HepG2 (cell line): Measurements from ENCODE around the gene UQCRFS1. TPM values are rescaled to one million over a fixed set of nuclear protein-coding genes. Genes with fewer than 3 reads are reported as not detected.
A peak's percentile ranks its signal among the peaks of the same experiment; 100 is the strongest.

Experiments used
- ATAC-seq: fragments of 200-7000 bp; cut with Tn5 transposase; 3 replicates; pipeline ENCODE4 v1.9.1; 2020; ENCODE audit warnings: mild to moderate bottlenecking, moderate library complexity
- BruUV-seq: library from RNA; stranded (reverse); fragments of 400-500 nt; replicated peaks from 2 replicates; lab custom pipeline; 2021; lab: Mats Ljungman, UMichigan
- CTCF ChIA-PET: fragments of 300-600 bp; formaldehyde crosslinking; extraction: SDS; loops from one replicate; lab custom pipeline; 2021; ENCODE audit warnings: low total read pairs, inconsistent platforms, low intra/inter-chr PET ratio; lab: Yijun Ruan, JAX
- POLR2A ChIA-PET: fragments of 350-600 bp; sonication (Branson Sonifier 250); formaldehyde crosslinking; loops from one replicate; lab custom pipeline; 2020; ENCODE audit warnings: antibody characterized with exemption, inconsistent platforms; lab: Yijun Ruan, JAX
- DNase-seq: peaks from one replicate; pipeline ENCODE4 v3.0.0-alpha.2; 2015; ENCODE audit warnings: low spot score
- FAIRE-seq: peaks from 3 replicates; lab custom pipeline; 2011; peaks lifted over from hg19 to GRCh38; lab: Jason Lieb, UNC
- H2AFZ ChIP-seq: one replicate; pipeline ENCODE4 v1.6.1; 2011; ENCODE audit warnings: low read length, inconsistent platforms
- H3K27ac ChIP-seq: fragments of 300-600 bp; 3 replicates; pipeline ENCODE4 v1.8.0; 2011; ENCODE audit warnings: mixed run types, mild to moderate bottlenecking, mixed read lengths, low read length, inconsistent platforms; ENCODE audit not compliant: insufficient read depth; ENCODE audit errors: extremely low read length
- H3K27me3 ChIP-seq, 2 experiments: fragments of 200-600 bp in 1 of 2; 2 replicates in 1 of 2; 3 replicates in 1 of 2; pipeline versions ENCODE4 v1.6.0 to v1.8.0; 2011; ENCODE audit warnings: low read length in 2 of 2, mild to moderate bottlenecking in 2 of 2, moderate library complexity in 2 of 2, inconsistent platforms in 1 of 2; ENCODE audit not compliant: insufficient read depth in 2 of 2, control insufficient read depth in 1 of 2
- H3K36me3 ChIP-seq, 2 experiments: fragments of 200-600 bp in 1 of 2; replicated peaks in 1 of 2; 2 replicates in 1 of 2; 3 replicates in 1 of 2; pipeline versions ENCODE4 v1.5.1 to v1.8.0; 2011; ENCODE audit warnings: low read length in 2 of 2, inconsistent platforms in 1 of 2; ENCODE audit not compliant: insufficient read depth in 2 of 2, control insufficient read depth in 1 of 2
- H3K4me1 ChIP-seq: 2 replicates; pipeline ENCODE4 v1.5.1; 2012; ENCODE audit warnings: low read length, inconsistent platforms; ENCODE audit not compliant: insufficient read depth
- H3K4me2 ChIP-seq: 2 replicates; pipeline ENCODE4 v1.6.0; 2011; ENCODE audit warnings: low read depth, low read length, inconsistent platforms
- H3K4me3 ChIP-seq, 3 experiments: fragments of 200-600 bp in 1 of 3; sonication (generic), shearing (Covaris generic) in 1 of 3; replicated peaks in 1 of 3; 2 replicates each; pipeline ENCODE4 v1.5.1; 2011 to 2016; ENCODE audit warnings: low read length in 3 of 3, inconsistent platforms in 2 of 3, low read depth in 2 of 3, mild to moderate bottlenecking in 2 of 3, control low read depth in 1 of 3, mixed read lengths in 1 of 3; ENCODE audit not compliant: insufficient read depth in 1 of 3
- H3K79me2 ChIP-seq: one replicate; pipeline ENCODE4 v1.6.1; 2011; ENCODE audit warnings: low read length, inconsistent platforms; ENCODE audit not compliant: insufficient read depth
- H3K9ac ChIP-seq: 2 replicates; pipeline ENCODE4 v1.6.0; 2011; ENCODE audit warnings: mild to moderate bottlenecking, low read depth, low read length, inconsistent platforms; ENCODE audit not compliant: insufficient read depth
- H3K9me3 ChIP-seq: 2 replicates; pipeline ENCODE4 v1.5.1; 2012; ENCODE audit warnings: mild to moderate bottlenecking, low read length
- H4K20me1 ChIP-seq: 2 replicates; pipeline ENCODE4 v1.6.0; 2011; ENCODE audit warnings: inconsistent platforms, mild to moderate bottlenecking, low read length, moderate library complexity; ENCODE audit not compliant: insufficient read depth
- ZBTB4 ChIP-seq: sonication (generic); formaldehyde crosslinking; IDR thresholded peaks from 2 replicates; pipeline ENCODE4 v1.4.0; 2020; ENCODE audit warnings: missing genetic modification reagents, mild to moderate bottlenecking, borderline replicate concordance
- ZNF329 ChIP-seq: sonication (generic); formaldehyde crosslinking; IDR thresholded peaks from 2 replicates; pipeline ENCODE4 v1.9.0; 2021; ENCODE audit warnings: low read depth, mild to moderate bottlenecking, missing genetic modification reagents
- in situ Hi-C: cut with HindIII; loops from 2 replicates; pipeline ENCODE4 v1.10.0; 2017; ENCODE audit warnings: low pct_unique_long_range_greater_than_20kb; ENCODE audit not compliant: extremely low pct_ligation_motif_present
- intact Hi-C: fragments of 100-400 bp; cut with micrococcal nuclease; formaldehyde crosslinking; loops from one replicate; pipeline ENCODE4 v1.10.0; 2022; ENCODE audit not compliant: unreplicated experiment
- polyA plus RNA-seq, 8 experiments: library from polyadenylated mRNA; depleted of rRNA in 3 of 8; stranded (reverse) in 7 of 8; unstranded in 1 of 8; fragments of >200 nt; fragmentation: Illumina TruSeq in 4 of 8; extraction: Trizol in 4 of 8; gene quantifications; 2 replicates each; pipeline versions ENCODE4 v1.2.1 to v1.2.3, GENCODE V29; 2011 to 2016; ENCODE audit warnings: low read depth in 4 of 8, missing spikeins in 1 of 8, mixed read lengths in 1 of 8; ENCODE audit not compliant: insufficient read depth in 1 of 8
- total RNA-seq, 5 experiments: library from RNA; depleted of rRNA; stranded (reverse); fragments of >200 nt; fragmentation: Illumina TruSeq; extraction: Trizol; gene quantifications; 2 replicates each; pipeline ENCODE4 v1.2.3, GENCODE V29; 2016; ENCODE audit warnings: low read depth in 1 of 5
- TF ChIP-seq, protein P1 (sequence below): IDR thresholded peaks from 2 replicates; pipeline ENCODE4 v1.4.0; 2020; ENCODE audit warnings: mild to moderate bottlenecking, missing genetic modification reagents

The UQCRFS1 gene
- total and polyA plus RNA-seq, 2 of the 13 experiments (the other 11 are each of a cell fraction or from before 2014, with no cell fraction given): 49.5 to 51.1 TPM

DNA sequence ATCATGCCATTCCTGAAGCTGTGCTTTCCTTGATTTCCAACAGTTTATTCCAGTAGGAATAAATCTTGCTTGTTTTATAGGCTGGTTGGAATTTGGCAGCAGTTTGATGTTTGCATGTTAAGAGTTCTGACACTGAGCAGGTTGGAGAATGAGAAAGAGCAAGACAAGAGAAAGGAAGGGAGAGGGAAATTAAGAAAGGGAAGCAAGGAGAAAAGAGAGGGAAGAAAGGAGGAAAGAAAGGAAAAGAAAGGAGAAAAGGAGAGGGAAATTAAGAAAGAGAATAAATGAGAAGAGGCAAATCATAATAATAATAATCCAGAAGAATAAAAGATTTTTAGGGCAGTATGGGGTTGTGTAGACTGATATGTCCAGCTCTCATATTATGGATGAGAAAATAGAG is 28.4 kb upstream of the UQCRFS1 start:
- Histone ChIP-seq H3K27me3 (no peaks in the 10 kb centered on the region; a peak in 1 of 5 replicates), H3K9me3 (no peaks in the 10 kb centered on the region), H3K36me3 (no peaks in the 10 kb centered on the region), H2AFZ (no peak overlapping the region), H3K4me3 (no peak overlapping the region), H3K79me2 (no peaks in the 10 kb centered on the region), H3K4me2 (no peak overlapping the region), H4K20me1 (no peaks in the 10 kb centered on the region), H3K27ac (no peak overlapping the region), H3K9ac (no peak overlapping the region), H3K4me1 (no peaks in the 10 kb centered on the region)
- CTCF ChIA-PET: no interaction called here
- FAIRE-seq (no peak), ATAC-seq (no peak), DNase-seq (no peak)
- in situ Hi-C loops (no loop called here), intact Hi-C loops (no loop called here)
- TF ChIP-seq ZNF329 (CRISPR knock-in tag): peak; percentile 72; the same call in 1 of the 2 replicates
- TF ChIP-seq, protein P1, sequence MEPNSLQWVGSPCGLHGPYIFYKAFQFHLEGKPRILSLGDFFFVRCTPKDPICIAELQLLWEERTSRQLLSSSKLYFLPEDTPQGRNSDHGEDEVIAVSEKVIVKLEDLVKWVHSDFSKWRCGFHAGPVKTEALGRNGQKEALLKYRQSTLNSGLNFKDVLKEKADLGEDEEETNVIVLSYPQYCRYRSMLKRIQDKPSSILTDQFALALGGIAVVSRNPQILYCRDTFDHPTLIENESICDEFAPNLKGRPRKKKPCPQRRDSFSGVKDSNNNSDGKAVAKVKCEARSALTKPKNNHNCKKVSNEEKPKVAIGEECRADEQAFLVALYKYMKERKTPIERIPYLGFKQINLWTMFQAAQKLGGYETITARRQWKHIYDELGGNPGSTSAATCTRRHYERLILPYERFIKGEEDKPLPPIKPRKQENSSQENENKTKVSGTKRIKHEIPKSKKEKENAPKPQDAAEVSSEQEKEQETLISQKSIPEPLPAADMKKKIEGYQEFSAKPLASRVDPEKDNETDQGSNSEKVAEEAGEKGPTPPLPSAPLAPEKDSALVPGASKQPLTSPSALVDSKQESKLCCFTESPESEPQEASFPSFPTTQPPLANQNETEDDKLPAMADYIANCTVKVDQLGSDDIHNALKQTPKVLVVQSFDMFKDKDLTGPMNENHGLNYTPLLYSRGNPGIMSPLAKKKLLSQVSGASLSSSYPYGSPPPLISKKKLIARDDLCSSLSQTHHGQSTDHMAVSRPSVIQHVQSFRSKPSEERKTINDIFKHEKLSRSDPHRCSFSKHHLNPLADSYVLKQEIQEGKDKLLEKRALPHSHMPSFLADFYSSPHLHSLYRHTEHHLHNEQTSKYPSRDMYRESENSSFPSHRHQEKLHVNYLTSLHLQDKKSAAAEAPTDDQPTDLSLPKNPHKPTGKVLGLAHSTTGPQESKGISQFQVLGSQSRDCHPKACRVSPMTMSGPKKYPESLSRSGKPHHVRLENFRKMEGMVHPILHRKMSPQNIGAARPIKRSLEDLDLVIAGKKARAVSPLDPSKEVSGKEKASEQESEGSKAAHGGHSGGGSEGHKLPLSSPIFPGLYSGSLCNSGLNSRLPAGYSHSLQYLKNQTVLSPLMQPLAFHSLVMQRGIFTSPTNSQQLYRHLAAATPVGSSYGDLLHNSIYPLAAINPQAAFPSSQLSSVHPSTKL: no peak
- no peak for TF ChIP-seq ZBTB4
- POLR2A ChIA-PET: no interaction called here
- no TSS peak for BruUV-seq
